ENCODE results near the gene A1BG.

A1BG gene

GRCh38 chr19:58364146-58364545 is 10.9 kb upstream of the A1BG start:
- no peak for DNase-seq (ENCODE audit: low read depth)
- TF ChIP-seq CTCF (IDR thresholded peaks at IDR 0.05; ENCODE audit: control insufficient read depth, insufficient read depth, low read depth, low read length, missing control alignments) = no peak
- no peak overlapping the region for H3K4me3 ChIP-seq (ENCODE audit: control insufficient read depth, low read depth, low read length)

GRCh38 chr19:58362272-58362994 is 9.1 kb upstream of the A1BG start, which contains the start of gene ZNF497:
Gene ZNF497 (minus strand): TSS chr19:58362751. CDS start chr19:58357635, 5,116 bp downstream.
- peak within 1 kb of the TSS; percentile 72 for H3K4me3 ChIP-seq (ENCODE audit: control insufficient read depth, low read depth, low read length)
- DNase-seq (ENCODE audit: low read depth) = peak; percentile 79
- TF ChIP-seq CTCF (IDR thresholded peaks at IDR 0.05; ENCODE audit: control insufficient read depth, insufficient read depth, low read depth, low read length, missing control alignments) = no peak

- no peak for DNase-seq (ENCODE audit: low read depth)
- peak; percentile 10 for TF ChIP-seq CTCF (IDR thresholded peaks at IDR 0.05; ENCODE audit: control insufficient read depth, insufficient read depth, low read depth, low read length, missing control alignments)
- H3K4me3 ChIP-seq (ENCODE audit: control insufficient read depth, low read depth, low read length) = peak overlapping the region; percentile 72
These were observed 8.6 kb upstream of the A1BG start for GRCh38 chr19:58361900-58362271.

- TF ChIP-seq CTCF (IDR thresholded peaks at IDR 0.05; ENCODE audit: control insufficient read depth, insufficient read depth, low read depth, low read length, missing control alignments) = no peak
- DNase-seq (ENCODE audit: low read depth) = no peak
- no peak overlapping the region for H3K4me3 ChIP-seq (ENCODE audit: control insufficient read depth, low read depth, low read length)
These were observed 4.3 kb upstream of the A1BG start for GRCh38 chr19:58357481-58358145.

- no peak for TF ChIP-seq CTCF (IDR thresholded peaks at IDR 0.05; ENCODE audit: control insufficient read depth, insufficient read depth, low read depth, low read length, missing control alignments)
- no peak overlapping the region for H3K4me3 ChIP-seq (ENCODE audit: control insufficient read depth, low read depth, low read length)
- DNase-seq (ENCODE audit: low read depth) = no peak
These were observed 3.6 kb upstream of the A1BG start for GRCh38 chr19:58356766-58357480.

- no peak for DNase-seq (ENCODE audit: low read depth)
- no peak overlapping the region for H3K4me3 ChIP-seq (ENCODE audit: control insufficient read depth, low read depth, low read length)
- TF ChIP-seq CTCF (IDR thresholded peaks at IDR 0.05; ENCODE audit: control insufficient read depth, insufficient read depth, low read depth, low read length, missing control alignments) = no peak
These were observed 2.8 kb upstream of the A1BG start for GRCh38 chr19:58355908-58356765.

All from AG09309 (cell line).